Measurements from ENCODE around the gene ZBTB40.

The ZBTB40 gene

GRCh38 chr1:22527122-22527521 is 75.5 kb downstream of the ZBTB40 start:
- DNase-seq (ENCODE audit: insufficient read length, low spot score), result no peak
- no peak for FAIRE-seq

- FAIRE-seq, result no peak
These were observed 76.1 kb downstream of the ZBTB40 start for GRCh38 chr1:22527555-22528296.

GRCh38 chr1:22528451-22528850 is 76.8 kb downstream of the ZBTB40 start:
- no peak for FAIRE-seq

More at GRCh38 chr1:22527555-22528296, 76.1 kb downstream of the ZBTB40 start:
- DNase-seq (ENCODE audit: insufficient read length, low spot score), result no peak

GRCh38 chr1:22529901-22530621 is 78.4 kb downstream of the ZBTB40 start:
- FAIRE-seq (no peak), DNase-seq (ENCODE audit: insufficient read length, low spot score) (no peak)

More at GRCh38 chr1:22528451-22528850, 76.8 kb downstream of the ZBTB40 start:
- DNase-seq (ENCODE audit: insufficient read length, low spot score), result no peak

- FAIRE-seq (no peak), DNase-seq (ENCODE audit: insufficient read length, low spot score) (no peak)
These were observed 79.1 kb downstream of the ZBTB40 start for GRCh38 chr1:22530715-22531114.

- no peak for FAIRE-seq
- DNase-seq (ENCODE audit: insufficient read length, low spot score), result no peak
These were observed 79.6 kb downstream of the ZBTB40 start for GRCh38 chr1:22531251-22531650.

- DNase-seq (ENCODE audit: insufficient read length, low spot score), result no peak
These were observed 81.7 kb downstream of the ZBTB40 start for GRCh38 chr1:22533244-22533895.

GRCh38 chr1:22534951-22535350 is 83.3 kb downstream of the ZBTB40 start:
- no peak for FAIRE-seq
- DNase-seq (ENCODE audit: insufficient read length, low spot score), result no peak

More at GRCh38 chr1:22533244-22533895, 81.7 kb downstream of the ZBTB40 start:
- no peak for FAIRE-seq

- no peak for FAIRE-seq
These were observed 83.7 kb downstream of the ZBTB40 start for GRCh38 chr1:22535399-22535798.

GRCh38 chr1:22536506-22536905 is 84.9 kb downstream of the ZBTB40 start:
- FAIRE-seq, result no peak

More at GRCh38 chr1:22535399-22535798, 83.7 kb downstream of the ZBTB40 start:
- DNase-seq (ENCODE audit: insufficient read length, low spot score), result no peak

GRCh38 chr1:22537441-22538139 is 85.9 kb downstream of the ZBTB40 start:
- FAIRE-seq, result no peak
- DNase-seq (ENCODE audit: insufficient read length, low spot score), result no peak

More at GRCh38 chr1:22536506-22536905, 84.9 kb downstream of the ZBTB40 start:
- DNase-seq (ENCODE audit: insufficient read length, low spot score), result no peak

- no peak for FAIRE-seq
- DNase-seq (ENCODE audit: insufficient read length, low spot score), result no peak
These were observed 88.0 kb downstream of the ZBTB40 start for GRCh38 chr1:22539510-22540118.

GRCh38 chr1:22540337-22540736 is 88.7 kb downstream of the ZBTB40 start:
- DNase-seq (ENCODE audit: insufficient read length, low spot score), result no peak
- FAIRE-seq, result no peak

- DNase-seq (ENCODE audit: insufficient read length, low spot score), result no peak
- no peak for FAIRE-seq
These were observed 91.2 kb downstream of the ZBTB40 start for GRCh38 chr1:22542886-22543285.

- no peak for DNase-seq (ENCODE audit: insufficient read length, low spot score)
- no peak for FAIRE-seq
These were observed 92.0 kb downstream of the ZBTB40 start for GRCh38 chr1:22543679-22544078.

GRCh38 chr1:22544606-22545005 is 93.0 kb downstream of the ZBTB40 start:
- FAIRE-seq (no peak), DNase-seq (ENCODE audit: insufficient read length, low spot score) (no peak)

- no peak for FAIRE-seq
- no peak for DNase-seq (ENCODE audit: insufficient read length, low spot score)
These were observed 93.5 kb downstream of the ZBTB40 start for GRCh38 chr1:22545141-22545540.

GRCh38 chr1:22547186-22547817 is 95.7 kb downstream of the ZBTB40 start:
- DNase-seq (ENCODE audit: insufficient read length, low spot score), result no peak
- no peak for FAIRE-seq

GRCh38 chr1:22547818-22548462 is 96.3 kb downstream of the ZBTB40 start:
- FAIRE-seq, result no peak

More at GRCh38 chr1:22547818-22548462, 96.3 kb downstream of the ZBTB40 start:
- DNase-seq (ENCODE audit: insufficient read length, low spot score), result no peak

Measured in GM19239 (cell line).